ENCODE measurements around the gene HMX3. TPM values are rescaled to one million over a fixed set of nuclear protein-coding genes. Genes with fewer than 3 reads are reported as not detected.

HMX3 gene
- total and polyA plus RNA-seq, 2 of the 13 experiments (the other 11 are each of a cell fraction or from before 2014, with no cell fraction given) = not detected

DNA sequence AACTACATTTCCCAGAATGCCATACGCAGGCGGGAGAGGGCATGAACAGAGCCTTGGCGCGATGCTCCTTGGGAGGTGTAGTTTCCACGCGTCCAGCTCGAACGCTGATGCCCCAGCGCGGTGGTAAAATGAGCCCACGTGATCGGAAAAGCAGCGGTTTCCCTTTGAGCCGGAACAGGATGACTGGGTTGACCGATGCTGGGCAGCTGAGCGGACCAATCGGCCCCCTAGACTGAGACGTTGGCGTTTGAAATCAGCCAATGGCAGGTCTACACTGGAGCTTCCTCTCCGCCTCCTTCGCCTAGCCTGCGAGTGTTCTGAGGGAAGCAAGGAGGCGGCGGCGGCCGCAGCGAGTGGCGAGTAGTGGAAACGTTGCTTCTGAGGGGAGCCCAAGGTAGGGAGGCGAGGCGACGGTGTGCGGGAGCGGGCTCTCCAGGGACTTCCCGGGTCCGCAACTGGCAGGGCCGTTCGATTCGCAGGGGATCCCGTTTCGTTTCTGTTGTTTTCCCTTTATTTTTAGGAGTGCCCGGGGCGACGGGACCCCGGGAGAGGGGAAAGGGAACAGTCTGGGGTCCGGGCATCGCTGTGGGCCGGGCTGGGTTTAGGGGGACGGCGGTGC, 18.4 kb downstream of the HMX3 start, which contains the start of gene BUB3 (continued):
- TF ChIP-seq ATM (IDR thresholded peaks at IDR 0.05; ENCODE audit: borderline replicate concordance) (no peak), WIZ (CRISPR knock-in tag; IDR thresholded peaks at IDR 0.05) (0 out of 2 replicates have a peak, but pooled peaks have one; percentile 25), NRL (CRISPR knock-in tag; IDR thresholded peaks at IDR 0.05; ENCODE audit: borderline replicate concordance) (peak; percentile 68; the same call in 1 of the 2 replicates), ZNF143 (CRISPR knock-in tag; IDR thresholded peaks at IDR 0.05) (peak; percentile 100), ZNF780A (CRISPR knock-in tag; IDR thresholded peaks at IDR 0.05) (no peak), ZNF652 (CRISPR knock-in tag; IDR thresholded peaks at IDR 0.05; ENCODE audit: borderline replicate concordance, low read depth) (no peak), POLR2G (IDR thresholded peaks at IDR 0.05; ENCODE audit: low read depth, low read length) (peak; percentile 96), MTF1 (CRISPR knock-in tag; IDR thresholded peaks at IDR 0.05) (no peak), SOX13 (IDR thresholded peaks at IDR 0.05) (no peak), SOX13 (CRISPR knock-in tag; conservative IDR thresholded peaks at IDR 0.05 in 1 of 2, IDR thresholded peaks at IDR 0.05 in 1 of 2) (no peak), ZNF816 (CRISPR knock-in tag; IDR thresholded peaks at IDR 0.05; ENCODE audit: borderline replicate concordance) (0 out of 2 replicates have a peak, but pooled peaks have one; percentile 63), SALL2 (CRISPR knock-in tag; IDR thresholded peaks at IDR 0.05) (no peak), HNF4G (IDR thresholded peaks at IDR 0.05; ENCODE audit: borderline replicate concordance, low read depth, low read length) (no peak), HNF4G (CRISPR knock-in tag; IDR thresholded peaks at IDR 0.05; ENCODE audit: borderline replicate concordance, low read depth) (no peak), ZNF326 (CRISPR knock-in tag; IDR thresholded peaks at IDR 0.05; ENCODE audit: borderline replicate concordance) (no peak), KDM5A (IDR thresholded peaks at IDR 0.05; ENCODE audit: borderline replicate concordance, low read length) (peak; percentile 57; the same call in 1 of the 2 replicates)
- TF ChIP-seq, protein P1, sequence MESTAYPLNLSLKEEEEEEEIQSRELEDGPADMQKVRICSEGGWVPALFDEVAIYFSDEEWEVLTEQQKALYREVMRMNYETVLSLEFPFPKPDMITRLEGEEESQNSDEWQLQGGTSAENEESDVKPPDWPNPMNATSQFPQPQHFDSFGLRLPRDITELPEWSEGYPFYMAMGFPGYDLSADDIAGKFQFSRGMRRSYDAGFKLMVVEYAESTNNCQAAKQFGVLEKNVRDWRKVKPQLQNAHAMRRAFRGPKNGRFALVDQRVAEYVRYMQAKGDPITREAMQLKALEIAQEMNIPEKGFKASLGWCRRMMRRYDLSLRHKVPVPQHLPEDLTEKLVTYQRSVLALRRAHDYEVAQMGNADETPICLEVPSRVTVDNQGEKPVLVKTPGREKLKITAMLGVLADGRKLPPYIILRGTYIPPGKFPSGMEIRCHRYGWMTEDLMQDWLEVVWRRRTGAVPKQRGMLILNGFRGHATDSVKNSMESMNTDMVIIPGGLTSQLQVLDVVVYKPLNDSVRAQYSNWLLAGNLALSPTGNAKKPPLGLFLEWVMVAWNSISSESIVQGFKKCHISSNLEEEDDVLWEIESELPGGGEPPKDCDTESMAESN (CRISPR knock-in tag; conservative IDR thresholded peaks at IDR 0.05) = 0 out of 2 replicates have a peak, but pooled peaks have one; percentile 38
- TF ChIP-seq, protein P2, sequence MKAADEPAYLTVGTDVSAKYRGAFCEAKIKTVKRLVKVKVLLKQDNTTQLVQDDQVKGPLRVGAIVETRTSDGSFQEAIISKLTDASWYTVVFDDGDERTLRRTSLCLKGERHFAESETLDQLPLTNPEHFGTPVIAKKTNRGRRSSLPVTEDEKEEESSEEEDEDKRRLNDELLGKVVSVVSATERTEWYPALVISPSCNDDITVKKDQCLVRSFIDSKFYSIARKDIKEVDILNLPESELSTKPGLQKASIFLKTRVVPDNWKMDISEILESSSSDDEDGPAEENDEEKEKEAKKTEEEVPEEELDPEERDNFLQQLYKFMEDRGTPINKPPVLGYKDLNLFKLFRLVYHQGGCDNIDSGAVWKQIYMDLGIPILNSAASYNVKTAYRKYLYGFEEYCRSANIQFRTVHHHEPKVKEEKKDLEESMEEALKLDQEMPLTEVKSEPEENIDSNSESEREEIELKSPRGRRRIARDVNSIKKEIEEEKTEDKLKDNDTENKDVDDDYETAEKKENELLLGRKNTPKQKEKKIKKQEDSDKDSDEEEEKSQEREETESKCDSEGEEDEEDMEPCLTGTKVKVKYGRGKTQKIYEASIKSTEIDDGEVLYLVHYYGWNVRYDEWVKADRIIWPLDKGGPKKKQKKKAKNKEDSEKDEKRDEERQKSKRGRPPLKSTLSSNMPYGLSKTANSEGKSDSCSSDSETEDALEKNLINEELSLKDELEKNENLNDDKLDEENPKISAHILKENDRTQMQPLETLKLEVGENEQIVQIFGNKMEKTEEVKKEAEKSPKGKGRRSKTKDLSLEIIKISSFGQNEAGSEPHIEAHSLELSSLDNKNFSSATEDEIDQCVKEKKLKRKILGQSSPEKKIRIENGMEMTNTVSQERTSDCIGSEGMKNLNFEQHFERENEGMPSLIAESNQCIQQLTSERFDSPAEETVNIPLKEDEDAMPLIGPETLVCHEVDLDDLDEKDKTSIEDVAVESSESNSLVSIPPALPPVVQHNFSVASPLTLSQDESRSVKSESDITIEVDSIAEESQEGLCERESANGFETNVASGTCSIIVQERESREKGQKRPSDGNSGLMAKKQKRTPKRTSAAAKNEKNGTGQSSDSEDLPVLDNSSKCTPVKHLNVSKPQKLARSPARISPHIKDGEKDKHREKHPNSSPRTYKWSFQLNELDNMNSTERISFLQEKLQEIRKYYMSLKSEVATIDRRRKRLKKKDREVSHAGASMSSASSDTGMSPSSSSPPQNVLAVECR (CRISPR knock-in tag; IDR thresholded peaks at IDR 0.05; ENCODE audit: borderline replicate concordance) = peak; percentile 69; the same call in 1 of the 2 replicates
- TF ChIP-seq, protein P3, sequence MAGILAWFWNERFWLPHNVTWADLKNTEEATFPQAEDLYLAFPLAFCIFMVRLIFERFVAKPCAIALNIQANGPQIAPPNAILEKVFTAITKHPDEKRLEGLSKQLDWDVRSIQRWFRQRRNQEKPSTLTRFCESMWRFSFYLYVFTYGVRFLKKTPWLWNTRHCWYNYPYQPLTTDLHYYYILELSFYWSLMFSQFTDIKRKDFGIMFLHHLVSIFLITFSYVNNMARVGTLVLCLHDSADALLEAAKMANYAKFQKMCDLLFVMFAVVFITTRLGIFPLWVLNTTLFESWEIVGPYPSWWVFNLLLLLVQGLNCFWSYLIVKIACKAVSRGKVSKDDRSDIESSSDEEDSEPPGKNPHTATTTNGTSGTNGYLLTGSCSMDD (CRISPR knock-in tag; IDR thresholded peaks at IDR 0.05) = no peak
- TF ChIP-seq, protein P4, sequence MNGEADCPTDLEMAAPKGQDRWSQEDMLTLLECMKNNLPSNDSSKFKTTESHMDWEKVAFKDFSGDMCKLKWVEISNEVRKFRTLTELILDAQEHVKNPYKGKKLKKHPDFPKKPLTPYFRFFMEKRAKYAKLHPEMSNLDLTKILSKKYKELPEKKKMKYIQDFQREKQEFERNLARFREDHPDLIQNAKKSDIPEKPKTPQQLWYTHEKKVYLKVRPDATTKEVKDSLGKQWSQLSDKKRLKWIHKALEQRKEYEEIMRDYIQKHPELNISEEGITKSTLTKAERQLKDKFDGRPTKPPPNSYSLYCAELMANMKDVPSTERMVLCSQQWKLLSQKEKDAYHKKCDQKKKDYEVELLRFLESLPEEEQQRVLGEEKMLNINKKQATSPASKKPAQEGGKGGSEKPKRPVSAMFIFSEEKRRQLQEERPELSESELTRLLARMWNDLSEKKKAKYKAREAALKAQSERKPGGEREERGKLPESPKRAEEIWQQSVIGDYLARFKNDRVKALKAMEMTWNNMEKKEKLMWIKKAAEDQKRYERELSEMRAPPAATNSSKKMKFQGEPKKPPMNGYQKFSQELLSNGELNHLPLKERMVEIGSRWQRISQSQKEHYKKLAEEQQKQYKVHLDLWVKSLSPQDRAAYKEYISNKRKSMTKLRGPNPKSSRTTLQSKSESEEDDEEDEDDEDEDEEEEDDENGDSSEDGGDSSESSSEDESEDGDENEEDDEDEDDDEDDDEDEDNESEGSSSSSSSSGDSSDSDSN (CRISPR knock-in tag; IDR thresholded peaks at IDR 0.05) = no peak
